IMR-90 (cell line): ENCODE measurements around the gene SATB2. TPM values are rescaled to one million over a fixed set of nuclear protein-coding genes. Genes with fewer than 3 reads are reported as not detected.

ENCODE experiments used
- ATAC-seq: fragments of 200-7000 bp; cut with Tn5 transposase; 2 replicates; pipeline ENCODE4 v1.9.1; 2020; ENCODE audit warnings: low read depth, mild to moderate bottlenecking, moderate library complexity
- BruUV-seq: library from RNA; stranded (reverse); fragments of 400-500 nt; replicated peaks from 2 replicates; lab custom pipeline; 2021; lab: Mats Ljungman, UMichigan
- CTCF ChIA-PET: fragments of 300-600 bp; formaldehyde crosslinking; extraction: SDS; loops from one replicate; lab custom pipeline; 2021; ENCODE audit warnings: antibody characterized with exemption; lab: Yijun Ruan, JAX
- POLR2A ChIA-PET: fragments of 300-600 bp; sonication (Branson Sonifier 250); formaldehyde crosslinking; loops from one replicate; lab custom pipeline; 2022; ENCODE audit warnings: antibody characterized with exemption; ENCODE audit not compliant: unreplicated experiment; lab: Charles Lee
- DNase-seq: peaks from one replicate; pipeline ENCODE4 v3.0.0; 2013
- H2AFZ ChIP-seq: replicated peaks from 2 replicates; pipeline ENCODE3; 2013; ENCODE audit warnings: low read length, mild to moderate bottlenecking; ENCODE audit not compliant: poor library complexity
- H2AK5ac ChIP-seq: 2 replicates; pipeline ENCODE4 v1.6.1; 2013; ENCODE audit warnings: low read depth, low read length, inconsistent platforms
- H2AK9ac ChIP-seq: replicated peaks from 2 replicates; pipeline ENCODE3; 2013; ENCODE audit warnings: mild to moderate bottlenecking, low read depth, low read length, moderate library complexity; ENCODE audit not compliant: poor library complexity
- H2BK120ac ChIP-seq: 2 replicates; pipeline ENCODE4 v1.6.1; 2013; ENCODE audit warnings: low read depth, low read length, inconsistent platforms
- H2BK15ac ChIP-seq: 3 replicates; pipeline ENCODE4 v1.6.1; 2013; ENCODE audit warnings: low read depth, low read length, inconsistent platforms
- H2BK20ac ChIP-seq: 2 replicates; pipeline ENCODE4 v1.6.1; 2013; ENCODE audit warnings: low read depth, mild to moderate bottlenecking, inconsistent platforms, low read length, moderate library complexity
- H2BK5ac ChIP-seq: 2 replicates; pipeline ENCODE4 v1.6.1; 2013; ENCODE audit warnings: mild to moderate bottlenecking, low read depth, low read length, inconsistent platforms; ENCODE audit not compliant: poor library complexity, severe bottlenecking
- H3K14ac ChIP-seq: replicated peaks from 2 replicates; pipeline ENCODE4 v1.6.1; 2013; ENCODE audit warnings: low read depth, low read length, inconsistent platforms
- H3K18ac ChIP-seq: 2 replicates; pipeline ENCODE4 v1.6.1; 2013; ENCODE audit warnings: low read depth, low read length, control low read depth
- H3K23ac ChIP-seq: 2 replicates; pipeline ENCODE4 v1.6.1; 2013; ENCODE audit warnings: low read depth, low read length, inconsistent platforms
- H3K27ac ChIP-seq: 2 replicates; pipeline ENCODE4 v1.5.1; 2013; ENCODE audit warnings: mild to moderate bottlenecking, control low read depth, low read length; ENCODE audit not compliant: insufficient read depth
- H3K27me3 ChIP-seq: 2 replicates; pipeline ENCODE4 v1.6.1; 2013; ENCODE audit warnings: low read length; ENCODE audit not compliant: control insufficient read depth, insufficient read depth
- H3K36me3 ChIP-seq: 2 replicates; pipeline ENCODE4 v1.6.1; 2013; ENCODE audit warnings: low read length, mixed read lengths; ENCODE audit not compliant: control insufficient read depth, insufficient read depth
- H3K4ac ChIP-seq: 2 replicates; pipeline ENCODE4 v1.6.1; 2013; ENCODE audit warnings: low read depth, low read length, inconsistent platforms
- H3K4me1 ChIP-seq: 2 replicates; pipeline ENCODE4 v1.6.1; 2013; ENCODE audit warnings: low read length, mixed read lengths; ENCODE audit not compliant: control insufficient read depth, insufficient read depth
- H3K4me2 ChIP-seq: 2 replicates; pipeline ENCODE4 v1.6.1; 2013; ENCODE audit warnings: low read depth, mild to moderate bottlenecking, control low read depth, low read length, moderate library complexity
- H3K4me3 ChIP-seq: 2 replicates; pipeline ENCODE4 v1.5.1; 2013; ENCODE audit warnings: low read depth, mild to moderate bottlenecking, control low read depth, low read length, moderate library complexity; ENCODE audit not compliant: insufficient read depth
- H3K56ac ChIP-seq: 2 replicates; pipeline ENCODE4 v1.6.1; 2013; ENCODE audit warnings: low read length, inconsistent platforms; ENCODE audit not compliant: insufficient read depth; ENCODE audit errors: extremely low read depth
- H3K79me1 ChIP-seq, 2 experiments: 2 replicates each; pipeline ENCODE4 v1.6.1; 2013; ENCODE audit warnings: low read length in 2 of 2, inconsistent platforms in 1 of 2, low read depth in 1 of 2
- H3K9ac ChIP-seq: 2 replicates; pipeline ENCODE4 v1.6.1; 2013; ENCODE audit warnings: low read depth, low read length, control low read depth
- H3K9me1 ChIP-seq: 2 replicates; pipeline ENCODE4 v1.6.1; 2013; ENCODE audit warnings: low read length, inconsistent platforms; ENCODE audit not compliant: insufficient read depth
- H3K9me3 ChIP-seq: 2 replicates; pipeline ENCODE4 v1.6.1; 2013; ENCODE audit warnings: low read length; ENCODE audit not compliant: control insufficient read depth, insufficient read depth
- H4K20me1 ChIP-seq: 2 replicates; pipeline ENCODE4 v1.6.1; 2013; ENCODE audit warnings: low read length, inconsistent platforms; ENCODE audit not compliant: insufficient read depth
- H4K5ac ChIP-seq: 2 replicates; pipeline ENCODE4 v1.6.1; 2013; ENCODE audit warnings: mild to moderate bottlenecking, low read depth, low read length, control low read depth
- H4K8ac ChIP-seq, 2 experiments: 2 replicates each; pipeline ENCODE4 v1.6.1; 2013; ENCODE audit warnings: low read depth in 2 of 2, low read length in 2 of 2, control low read depth in 1 of 2, inconsistent platforms in 1 of 2
- H4K91ac ChIP-seq: 2 replicates; pipeline ENCODE4 v1.6.1; 2013; ENCODE audit warnings: low read depth, low read length, inconsistent platforms; ENCODE audit not compliant: insufficient read depth
- BHLHE40 ChIP-seq: fragments of 150-350 bp; IDR thresholded peaks from 2 replicates; pipeline ENCODE4 v1.6.1; 2016; ENCODE audit warnings: mild to moderate bottlenecking, low read depth, low read length
- CEBPB ChIP-seq: IDR thresholded peaks from 2 replicates; pipeline ENCODE4 v1.6.1; 2012; ENCODE audit warnings: low read depth, low read length, improper control_type of control experiment
- MAFK ChIP-seq: IDR thresholded peaks from 2 replicates; pipeline ENCODE4 v1.6.1; 2012; ENCODE audit warnings: low read depth, low read length, improper control_type of control experiment
- MAZ ChIP-seq: IDR thresholded peaks from 2 replicates; pipeline ENCODE4 v1.6.1; 2012; ENCODE audit warnings: low read depth, mild to moderate bottlenecking, low read length, improper control_type of control experiment, moderate library complexity, borderline replicate concordance
- MXI1 ChIP-seq: IDR thresholded peaks from 2 replicates; pipeline ENCODE4 v1.6.1; 2012; ENCODE audit warnings: low read depth, mild to moderate bottlenecking, low read length, moderate library complexity, borderline replicate concordance
- NFE2L2 ChIP-seq: fragments of 150-350 bp; IDR thresholded peaks from 2 replicates; pipeline ENCODE4 v1.6.1; 2016; ENCODE audit warnings: low read depth, mild to moderate bottlenecking, low read length
- POLR2A ChIP-seq: IDR thresholded peaks from 2 replicates; pipeline ENCODE4 v1.6.1; 2012; ENCODE audit warnings: mild to moderate bottlenecking, low read depth, low read length
- RAD21 ChIP-seq: IDR thresholded peaks from 2 replicates; pipeline ENCODE4 v1.6.1; 2012; ENCODE audit warnings: low read length, improper control_type of control experiment
- RCOR1 ChIP-seq: IDR thresholded peaks from 2 replicates; pipeline ENCODE4 v1.6.1; 2012; ENCODE audit warnings: mild to moderate bottlenecking, low read length, improper control_type of control experiment; ENCODE audit not compliant: insufficient replicate concordance
- RFX5 ChIP-seq: IDR thresholded peaks from 2 replicates; pipeline ENCODE4 v1.8.0; 2012; ENCODE audit warnings: low read depth, mild to moderate bottlenecking, low read length, moderate library complexity
- SMC3 ChIP-seq: fragments of 150-350 bp; IDR thresholded peaks from 2 replicates; pipeline ENCODE4 v1.6.1; 2016; ENCODE audit warnings: low read depth, mild to moderate bottlenecking, antibody characterized with exemption, low read length, moderate library complexity
- whole genome bisulfite sequencing, 2 experiments: methylation state at CpG; one replicate each; pipeline versions ENCODE4 v1.1.5 to v1.1.7; 2013; ENCODE audit warnings: missing lambda C conversion rate in 2 of 2; ENCODE audit not compliant: insufficient read length in 1 of 2; ENCODE audit errors: extremely low coverage in 2 of 2; 5-methylcytosine and 5-hydroxymethylcytosine counted together
- dilution Hi-C: fragments of 300-500 bp; cut with HindIII; formaldehyde crosslinking; loops from one replicate; pipeline ENCODE4 v1.14.3; 2018; ENCODE audit warnings: low sequenced_read_pairs; ENCODE audit not compliant: unreplicated experiment
- in situ Hi-C: fragments of 300-500 bp; cut with MboI; formaldehyde crosslinking; loops from 3 replicates; pipeline ENCODE4 v1.14.3; 2019; ENCODE audit warnings: low sequenced_read_pairs, inconsistent platforms, mixed read lengths
- intact Hi-C: fragments of 100-400 bp; cut with micrococcal nuclease; formaldehyde crosslinking; loops from 2 replicates; pipeline ENCODE4 v1.10.0; 2022
- polyA plus RNA-seq, 3 experiments: library from polyadenylated mRNA; depleted of rRNA; stranded (reverse); fragments of >200 nt; gene quantifications; 2 replicates each; pipeline ENCODE4 v1.2.3, GENCODE V29; 2012; ENCODE audit warnings: low replicate concordance in 1 of 3
- total RNA-seq: library from RNA; depleted of rRNA; stranded (reverse); fragments of >200 nt; gene quantifications from 2 replicates; pipeline ENCODE4 v1.2.3, GENCODE V29; 2012
- TF ChIP-seq, protein P1 (sequence below): fragments of 150-350 bp; IDR thresholded peaks from 2 replicates; pipeline ENCODE4 v1.6.1; 2017; ENCODE audit warnings: mild to moderate bottlenecking, antibody characterized with exemption, low read length, low read depth

Gene SATB2
- total and polyA plus RNA-seq, 2 of the 4 experiments (the other 2 are of a cell fraction), result 6.2 to 8.4 TPM

DNA sequence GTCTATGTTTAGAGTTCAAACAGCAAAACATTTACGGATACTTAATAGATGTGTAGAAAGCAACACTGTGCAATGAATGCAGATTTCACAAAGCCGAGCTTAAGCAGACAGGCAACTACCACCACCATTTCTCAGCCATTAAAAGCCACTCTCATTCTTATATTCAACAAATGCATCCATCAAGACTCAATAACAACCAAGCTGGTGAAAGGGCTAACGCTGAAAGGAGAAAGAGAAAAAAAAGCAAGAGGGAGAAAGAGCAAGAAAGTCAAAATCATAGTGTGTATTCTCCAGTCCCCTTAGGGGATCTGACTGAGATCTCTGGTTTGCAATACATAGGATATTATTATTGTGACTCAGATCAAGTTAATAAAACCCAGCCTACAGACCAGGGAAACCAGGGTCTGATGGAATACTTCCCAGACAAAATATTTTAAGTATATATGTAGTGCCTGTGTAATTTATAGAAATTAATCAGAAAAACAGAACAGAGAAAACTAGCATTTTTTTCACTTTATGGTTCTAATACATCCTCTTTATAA lies 14.1 kb downstream of the SATB2 start:
- peaks cover 3% of the 10 kb centered on the region; the same call in 1 of the 2 replicates for H3K36me3 ChIP-seq
- no peak overlapping the region for H4K91ac ChIP-seq
- no TSS peak for BruUV-seq
- in situ Hi-C loops, result no loop called here
- H3K4ac ChIP-seq, result no peak overlapping the region
- ATAC-seq (peak; percentile 77), DNase-seq (peak; percentile 62)
- no peak overlapping the region for H3K56ac ChIP-seq
- no peak overlapping the region for H3K27ac ChIP-seq
- peaks cover 8% of the 10 kb centered on the region; the same call in 1 of the 2 replicates for H3K9me1 ChIP-seq
- H3K4me1 ChIP-seq, result no peaks in the 10 kb centered on the region
- no peak overlapping the region for H2AK5ac ChIP-seq
- H3K79me1 ChIP-seq, result peaks cover 6 to 29% of the 10 kb centered on the region in 2 experiments; a peak in 3 of 4 replicates
- peak overlapping the region; percentile 58; the same call in 1 of the 2 replicates for H3K14ac ChIP-seq
- no peak overlapping the region for H4K8ac ChIP-seq
- ChIA-PET CTCF (interaction anchor here (0.5 to 0.7 kb wide), 2 partner anchors 281 to 412 kb away, joined by 3 to 7 read pairs; no protein-coding TSS in a partner anchor), POLR2A (no interaction called here)
- H2BK20ac ChIP-seq, result no peak overlapping the region
- no peak overlapping the region for H3K23ac ChIP-seq
- H3K4me2 ChIP-seq, result no peak overlapping the region
- no CpG with 5 or more reads among the region's 3 CpGs for WGBS, 2 experiments
- no peak overlapping the region for H2AFZ ChIP-seq
- H2BK15ac ChIP-seq, result no peak overlapping the region
- H3K18ac ChIP-seq, result no peak overlapping the region
- H2BK5ac ChIP-seq, result no peak overlapping the region
- H3K27me3 ChIP-seq, result no peaks in the 10 kb centered on the region
- dilution Hi-C loops, result no loop called here
- H3K4me3 ChIP-seq, result no peak overlapping the region
- intact Hi-C loops, result no loop called here
- no peaks in the 10 kb centered on the region; the same call in 1 of the 2 replicates for H4K20me1 ChIP-seq
- H2AK9ac ChIP-seq, result no peak overlapping the region
- TF ChIP-seq POLR2A (no peak), NFE2L2 (no peak), CEBPB (no peak), RFX5 (no peak), MAZ (no peak), MAFK (no peak), RAD21 (no peak), RCOR1 (no peak), BHLHE40 (no peak), SMC3 (no peak), MXI1 (no peak)
- TF ChIP-seq, protein P1, sequence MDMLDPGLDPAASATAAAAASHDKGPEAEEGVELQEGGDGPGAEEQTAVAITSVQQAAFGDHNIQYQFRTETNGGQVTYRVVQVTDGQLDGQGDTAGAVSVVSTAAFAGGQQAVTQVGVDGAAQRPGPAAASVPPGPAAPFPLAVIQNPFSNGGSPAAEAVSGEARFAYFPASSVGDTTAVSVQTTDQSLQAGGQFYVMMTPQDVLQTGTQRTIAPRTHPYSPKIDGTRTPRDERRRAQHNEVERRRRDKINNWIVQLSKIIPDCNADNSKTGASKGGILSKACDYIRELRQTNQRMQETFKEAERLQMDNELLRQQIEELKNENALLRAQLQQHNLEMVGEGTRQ, result no peak
- no peak overlapping the region for H2BK120ac ChIP-seq
- H3K9ac ChIP-seq, result no peak overlapping the region
- no peaks in the 10 kb centered on the region for H3K9me3 ChIP-seq
- no peak overlapping the region for H4K5ac ChIP-seq
